OCI-LY3 (cell line): ENCODE measurements around the gene TMEM132D.

ENCODE experiments used
- H2AFZ ChIP-seq: fragments of 200-600, 300-600 bp; shearing (Covaris generic); 2 replicates; pipeline ENCODE4 v1.6.0; 2014; ENCODE audit warnings: antibody characterized with exemption, low read depth, low read length
- H3K27ac ChIP-seq: fragments of 200-600, 300-600 bp; sonication (generic); 2 replicates; pipeline ENCODE4 v1.5.1; 2014; ENCODE audit warnings: mild to moderate bottlenecking, low read length, moderate library complexity, mixed read lengths
- H3K27me3 ChIP-seq: fragments of 200-600, 300-600 bp; sonication (generic); 2 replicates; pipeline ENCODE4 v1.6.1; 2014; ENCODE audit warnings: low read depth, low read length, mixed read lengths
- H3K36me3 ChIP-seq: fragments of 200-600, 300-600 bp; sonication (generic); replicated peaks from 2 replicates; pipeline ENCODE3; 2014; ENCODE audit warnings: low read depth, low read length, mixed read lengths
- H3K4me1 ChIP-seq: fragments of 300-600, 200-600 bp; sonication (generic); 2 replicates; pipeline ENCODE4 v1.6.1; 2014; ENCODE audit warnings: low read length, mixed read lengths
- H3K4me2 ChIP-seq: fragments of 200-600, 300-600 bp; sonication (generic); 2 replicates; pipeline ENCODE4 v1.6.1; 2014; ENCODE audit warnings: low read length, mixed read lengths
- H3K4me3 ChIP-seq: fragments of 300-600, 200-600 bp; sonication (generic); 2 replicates; pipeline ENCODE4 v1.5.1; 2014; ENCODE audit warnings: antibody characterized with exemption, mild to moderate bottlenecking, low read length, moderate library complexity
- H3K79me2 ChIP-seq: fragments of 300-600, 200-600 bp; shearing (Covaris generic); 2 replicates; pipeline ENCODE4 v1.6.1; 2014; ENCODE audit warnings: mild to moderate bottlenecking, low read length, mixed read lengths
- H3K9ac ChIP-seq: fragments of 300-600, 200-600 bp; shearing (Covaris generic); 2 replicates; pipeline ENCODE4 v1.6.0; 2014; ENCODE audit warnings: mild to moderate bottlenecking, low read length, moderate library complexity
- H3K9me3 ChIP-seq: fragments of 200-600, 300-600 bp; shearing (Covaris generic); 2 replicates; pipeline ENCODE4 v1.6.1; 2014; ENCODE audit warnings: low read length, mixed read lengths; ENCODE audit not compliant: insufficient read depth
- H4K20me1 ChIP-seq: fragments of 200-600, 300-600 bp; sonication (generic); 2 replicates; pipeline ENCODE4 v1.6.1; 2016; ENCODE audit warnings: low read length, mixed read lengths; ENCODE audit not compliant: insufficient read depth
- CTCF ChIP-seq: fragments of 200-600, 300-600 bp; sonication (generic); IDR thresholded peaks from 2 replicates; pipeline ENCODE4 v1.5.1; 2014; ENCODE audit warnings: antibody characterized with exemption, low read length, low read depth
- EZH2phosphoT487 ChIP-seq: fragments of 200-600 bp; shearing (Covaris generic); IDR thresholded peaks from 2 replicates; pipeline ENCODE4 v1.6.1; 2018; ENCODE audit warnings: antibody characterized with exemption, mixed run types, low read depth

Gene TMEM132D

GRCh38 chr12:129532707-129533499, 370.9 kb downstream of the TMEM132D start:
- no peak for TF ChIP-seq CTCF
- TF ChIP-seq EZH2phosphoT487, result no peak
- Histone ChIP-seq H3K27me3 (no peaks in the 10 kb centered on the region), H2AFZ (no peak overlapping the region), H3K4me3 (no peak overlapping the region), H3K9me3 (no peaks in the 10 kb centered on the region), H3K36me3 (no peaks in the 10 kb centered on the region), H3K27ac (no peak overlapping the region), H3K79me2 (no peaks in the 10 kb centered on the region), H4K20me1 (no peaks in the 10 kb centered on the region), H3K9ac (no peak overlapping the region), H3K4me1 (no peaks in the 10 kb centered on the region), H3K4me2 (no peak overlapping the region)

- no peak overlapping the region for H3K9ac ChIP-seq
- H4K20me1 ChIP-seq, result no peaks in the 10 kb centered on the region
- no peaks in the 10 kb centered on the region for H3K27me3 ChIP-seq
- no peak overlapping the region for H3K27ac ChIP-seq
- no peak overlapping the region for H2AFZ ChIP-seq
- no peak overlapping the region for H3K4me2 ChIP-seq
- H3K4me1 ChIP-seq, result no peaks in the 10 kb centered on the region
- no peaks in the 10 kb centered on the region for H3K36me3 ChIP-seq
- H3K79me2 ChIP-seq, result no peaks in the 10 kb centered on the region
- H3K9me3 ChIP-seq, result no peaks in the 10 kb centered on the region
- TF ChIP-seq CTCF (no peak), EZH2phosphoT487 (no peak)
- no peak overlapping the region for H3K4me3 ChIP-seq
These were observed 371.7 kb downstream of the TMEM132D start for GRCh38 chr12:129532082-129532481.

GRCh38 chr12:129530984-129531383, 372.8 kb downstream of the TMEM132D start:
- no peaks in the 10 kb centered on the region for H3K27me3 ChIP-seq
- H3K9me3 ChIP-seq, result no peaks in the 10 kb centered on the region
- no peak overlapping the region for H3K9ac ChIP-seq
- TF ChIP-seq EZH2phosphoT487, result no peak
- no peak for TF ChIP-seq CTCF
- H3K27ac ChIP-seq, result no peak overlapping the region
- H4K20me1 ChIP-seq, result no peaks in the 10 kb centered on the region
- no peaks in the 10 kb centered on the region for H3K36me3 ChIP-seq
- H3K4me3 ChIP-seq, result no peak overlapping the region
- no peaks in the 10 kb centered on the region for H3K4me1 ChIP-seq
- no peak overlapping the region for H3K4me2 ChIP-seq
- H3K79me2 ChIP-seq, result no peaks in the 10 kb centered on the region
- no peak overlapping the region for H2AFZ ChIP-seq

- Histone ChIP-seq H3K27ac (no peak overlapping the region), H3K4me3 (no peak overlapping the region), H3K36me3 (no peaks in the 10 kb centered on the region), H2AFZ (no peak overlapping the region), H3K9ac (no peak overlapping the region), H4K20me1 (no peaks in the 10 kb centered on the region), H3K79me2 (no peaks in the 10 kb centered on the region), H3K27me3 (no peaks in the 10 kb centered on the region), H3K4me2 (no peak overlapping the region), H3K4me1 (no peaks in the 10 kb centered on the region), H3K9me3 (no peaks in the 10 kb centered on the region)
- no peak for TF ChIP-seq CTCF
- no peak for TF ChIP-seq EZH2phosphoT487
These were observed 373.3 kb downstream of the TMEM132D start for GRCh38 chr12:129530517-129530916.
